Gastrocnemius medialis (tissue), 4 donors: ENCODE measurements around the gene TTLL12. TPM values are rescaled to one million over a fixed set of nuclear protein-coding genes. Genes with fewer than 3 reads are reported as not detected.
A peak's percentile ranks its signal among the peaks of the same experiment; 100 is the strongest.

Source experiments
- ATAC-seq, 2 donors: fragments of 150-250 bp; one replicate each; pipeline ENCODE4 v1.9.1; 2016
- DNase-seq, 2 donors: peaks; one replicate each; pipeline ENCODE4 v3.0.0-alpha.2; 2019
- H3K27ac ChIP-seq, 4 donors: fragments of 200-600 bp; sonication (generic); 1 replicate in 1 of 4; 2 replicates in 3 of 4; pipeline ENCODE4 v1.5.1; 2016 to 2018; ENCODE audit warnings: mild to moderate bottlenecking in 2 of 4, moderate library complexity in 1 of 4
- H3K27me3 ChIP-seq, 3 donors: fragments of 200-600 bp; sonication (generic) in 2 of 3; 1 replicate in 1 of 3; 2 replicates in 2 of 3; pipeline versions ENCODE4 v1.5.1 to v1.6.0; 2016 to 2019; ENCODE audit warnings: mild to moderate bottlenecking in 1 of 3, moderate library complexity in 1 of 3
- H3K36me3 ChIP-seq, 2 donors: fragments of 200-600 bp; sonication (generic) in 1 of 2; one replicate each; pipeline ENCODE4 v1.5.1; 2017 to 2018
- H3K4me1 ChIP-seq, 2 donors: fragments of 200-600 bp; sonication (generic) in 1 of 2; one replicate each; pipeline ENCODE4 v1.5.1; 2016 to 2017; ENCODE audit warnings: mild to moderate bottlenecking in 2 of 2
- H3K4me3 ChIP-seq, 4 donors: fragments of 200-600 bp; sonication (generic) in 3 of 4; 1 replicate in 1 of 4; 2 replicates in 3 of 4; pipeline ENCODE4 v1.5.1; 2016 to 2019; ENCODE audit warnings: mild to moderate bottlenecking in 2 of 4
- H3K9me3 ChIP-seq, 3 donors: fragments of 200-600 bp; sonication (generic) in 2 of 3; 1 replicate in 1 of 3; 2 replicates in 2 of 3; pipeline ENCODE4 v1.5.1; 2016 to 2019
- POLR2A ChIP-seq, 2 donors: fragments of 450-650 bp; IDR thresholded peaks; one replicate each; pipeline ENCODE4 v1.6.1; 2017; ENCODE audit warnings: antibody characterized with exemption in 2 of 2, mild to moderate bottlenecking in 2 of 2, moderate library complexity in 2 of 2
- in situ Hi-C, 4 donors: fragments of 200-750 bp; cut with MboI; loops; one replicate each; pipeline versions ENCODE4 v1.15.0 to v1.8.0; 2017; ENCODE audit warnings: low sequenced_read_pairs in 4 of 4
- intact Hi-C: fragments of 100-400 bp; cut with DNase I; formaldehyde crosslinking; loops from one replicate; pipeline ENCODE4 v1.15.1; 2023; ENCODE audit warnings: low total_unique reads
- total RNA-seq, 4 donors: library from RNA; depleted of rRNA; stranded (reverse); fragments of >200 nt; gene quantifications; one replicate each; pipeline versions ENCODE4 v1.1.0 to v1.2.3, GENCODE V29; 2016
- TF ChIP-seq, protein P1 (sequence below), 5 experiments: fragments of 450-650 bp in 3 of 5; fragments of 200-600 bp in 2 of 5; sonication (generic) in 2 of 5; IDR thresholded peaks in 4 of 5; conservative IDR thresholded peaks in 1 of 5; 1 replicate in 4 of 5; 2 replicates in 1 of 5; pipeline ENCODE4 v1.5.1; 2016 to 2019; ENCODE audit warnings: antibody characterized with exemption in 5 of 5, mild to moderate bottlenecking in 3 of 5, moderate library complexity in 3 of 5

TTLL12 gene
- total RNA-seq, 4 donors from 2014 or later = 13.7 to 41.8 (median 19.6) TPM

DNA sequence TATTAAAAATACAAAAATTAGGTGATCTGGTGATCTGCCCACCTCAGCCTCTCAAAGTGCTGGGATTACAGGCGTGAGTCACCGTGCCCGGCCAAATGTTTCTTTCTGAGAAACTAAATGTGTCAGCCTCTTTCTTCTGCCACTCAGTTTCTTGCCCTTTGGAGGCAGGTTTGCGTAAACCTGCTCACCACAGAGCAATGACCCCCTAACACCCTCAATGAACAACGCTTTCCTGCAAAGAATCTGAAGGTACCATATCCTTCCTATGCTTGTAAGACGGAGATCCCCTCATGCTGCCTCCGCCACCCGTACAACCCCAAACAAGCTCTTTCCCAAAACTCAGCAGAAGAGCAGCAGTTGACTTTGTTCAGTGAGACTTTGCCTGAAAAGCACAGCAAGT, 38.7 kb upstream of the TTLL12 start:
- H3K4me1 ChIP-seq = no peaks in the 10 kb centered on the region
- no peak for DNase-seq
- intact Hi-C loops (no loop called here), in situ Hi-C loops (no loop called here)
- no peak for TF ChIP-seq POLR2A (IDR thresholded peaks at IDR 0.05)
- TF ChIP-seq, protein P1, sequence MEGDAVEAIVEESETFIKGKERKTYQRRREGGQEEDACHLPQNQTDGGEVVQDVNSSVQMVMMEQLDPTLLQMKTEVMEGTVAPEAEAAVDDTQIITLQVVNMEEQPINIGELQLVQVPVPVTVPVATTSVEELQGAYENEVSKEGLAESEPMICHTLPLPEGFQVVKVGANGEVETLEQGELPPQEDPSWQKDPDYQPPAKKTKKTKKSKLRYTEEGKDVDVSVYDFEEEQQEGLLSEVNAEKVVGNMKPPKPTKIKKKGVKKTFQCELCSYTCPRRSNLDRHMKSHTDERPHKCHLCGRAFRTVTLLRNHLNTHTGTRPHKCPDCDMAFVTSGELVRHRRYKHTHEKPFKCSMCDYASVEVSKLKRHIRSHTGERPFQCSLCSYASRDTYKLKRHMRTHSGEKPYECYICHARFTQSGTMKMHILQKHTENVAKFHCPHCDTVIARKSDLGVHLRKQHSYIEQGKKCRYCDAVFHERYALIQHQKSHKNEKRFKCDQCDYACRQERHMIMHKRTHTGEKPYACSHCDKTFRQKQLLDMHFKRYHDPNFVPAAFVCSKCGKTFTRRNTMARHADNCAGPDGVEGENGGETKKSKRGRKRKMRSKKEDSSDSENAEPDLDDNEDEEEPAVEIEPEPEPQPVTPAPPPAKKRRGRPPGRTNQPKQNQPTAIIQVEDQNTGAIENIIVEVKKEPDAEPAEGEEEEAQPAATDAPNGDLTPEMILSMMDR (IDR thresholded peaks at IDR 0.05 in 4 of 5, conservative IDR thresholded peaks at IDR 0.05 in 1 of 5) = no peak
- H3K36me3 ChIP-seq = no peaks in the 10 kb centered on the region
- ATAC-seq = no peak
- H3K27me3 ChIP-seq = no peaks in the 10 kb centered on the region
- H3K9me3 ChIP-seq = no peaks in the 10 kb centered on the region
- no peak overlapping the region for H3K4me3 ChIP-seq
- no peak overlapping the region for H3K27ac ChIP-seq

DNA sequence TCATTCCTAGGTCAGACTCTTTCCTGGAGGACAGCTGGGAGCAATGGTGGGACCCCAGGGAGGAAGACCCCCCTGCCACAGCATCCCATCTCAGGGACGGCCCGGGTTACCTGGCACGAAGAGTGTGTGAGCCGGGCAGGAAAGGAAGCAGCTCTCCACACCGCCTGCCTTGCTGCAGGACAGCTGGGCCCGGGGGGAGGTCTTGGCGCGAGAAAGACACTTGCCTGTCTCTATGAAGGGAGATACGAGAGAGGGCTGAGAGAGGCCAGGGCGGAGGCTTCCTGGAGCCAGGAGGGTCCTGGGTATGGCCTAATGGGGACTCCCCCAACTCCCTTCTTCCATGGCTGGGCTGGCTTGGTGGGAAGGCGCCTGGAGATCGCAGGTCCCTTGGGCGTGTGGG, 36.1 kb upstream of the TTLL12 start:
- in situ Hi-C loops (no loop called here), intact Hi-C loops (no loop called here)
- H3K36me3 ChIP-seq = no peaks in the 10 kb centered on the region
- TF ChIP-seq POLR2A (IDR thresholded peaks at IDR 0.05) = no peak
- TF ChIP-seq, protein P1 (IDR thresholded peaks at IDR 0.05 in 4 of 5, conservative IDR thresholded peaks at IDR 0.05 in 1 of 5) = no peak
- H3K27me3 ChIP-seq = no peaks in the 10 kb centered on the region
- H3K27ac ChIP-seq = peak overlapping the region in 1 of 4 donors; percentile 34
- H3K9me3 ChIP-seq = no peaks in the 10 kb centered on the region
- no peaks in the 10 kb centered on the region for H3K4me1 ChIP-seq
- DNase-seq (no peak), ATAC-seq (no peak)
- H3K4me3 ChIP-seq = no peak overlapping the region

DNA sequence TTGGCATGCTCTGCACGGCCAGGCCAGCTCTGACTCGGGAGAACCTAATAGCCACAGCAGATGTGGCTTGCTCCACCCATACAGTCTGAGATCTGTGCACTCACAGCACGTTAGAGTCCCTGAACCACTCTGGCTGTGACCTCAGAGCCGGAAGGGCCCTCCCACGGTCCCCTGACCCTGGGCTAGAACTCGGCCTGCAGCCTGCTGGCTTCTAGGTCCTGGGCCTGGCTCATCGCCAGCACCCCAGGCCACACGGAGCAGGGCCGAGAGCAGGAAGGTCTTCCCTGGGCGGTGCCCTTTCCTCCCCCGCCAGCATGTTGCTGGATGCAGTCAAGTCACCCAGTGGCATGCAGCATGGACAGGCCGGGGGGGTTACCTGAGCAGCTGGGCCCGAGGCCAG, 35.3 kb upstream of the TTLL12 start:
- in situ Hi-C loops = no loop called here
- Histone ChIP-seq H3K36me3 (no peaks in the 10 kb centered on the region), H3K4me1 (no peaks in the 10 kb centered on the region), H3K27ac (peak overlapping the region in 1 of 4 donors; percentile 34), H3K9me3 (no peaks in the 10 kb centered on the region), H3K27me3 (no peaks in the 10 kb centered on the region), H3K4me3 (no peak overlapping the region)
- ATAC-seq = peak; percentile 53 to 60
- peak in 1 of 2 donors; percentile 11 for DNase-seq
- no peak for TF ChIP-seq POLR2A (IDR thresholded peaks at IDR 0.05)
- TF ChIP-seq, protein P1 (IDR thresholded peaks at IDR 0.05 in 4 of 5, conservative IDR thresholded peaks at IDR 0.05 in 1 of 5) = no peak
- intact Hi-C loops = no loop called here

DNA sequence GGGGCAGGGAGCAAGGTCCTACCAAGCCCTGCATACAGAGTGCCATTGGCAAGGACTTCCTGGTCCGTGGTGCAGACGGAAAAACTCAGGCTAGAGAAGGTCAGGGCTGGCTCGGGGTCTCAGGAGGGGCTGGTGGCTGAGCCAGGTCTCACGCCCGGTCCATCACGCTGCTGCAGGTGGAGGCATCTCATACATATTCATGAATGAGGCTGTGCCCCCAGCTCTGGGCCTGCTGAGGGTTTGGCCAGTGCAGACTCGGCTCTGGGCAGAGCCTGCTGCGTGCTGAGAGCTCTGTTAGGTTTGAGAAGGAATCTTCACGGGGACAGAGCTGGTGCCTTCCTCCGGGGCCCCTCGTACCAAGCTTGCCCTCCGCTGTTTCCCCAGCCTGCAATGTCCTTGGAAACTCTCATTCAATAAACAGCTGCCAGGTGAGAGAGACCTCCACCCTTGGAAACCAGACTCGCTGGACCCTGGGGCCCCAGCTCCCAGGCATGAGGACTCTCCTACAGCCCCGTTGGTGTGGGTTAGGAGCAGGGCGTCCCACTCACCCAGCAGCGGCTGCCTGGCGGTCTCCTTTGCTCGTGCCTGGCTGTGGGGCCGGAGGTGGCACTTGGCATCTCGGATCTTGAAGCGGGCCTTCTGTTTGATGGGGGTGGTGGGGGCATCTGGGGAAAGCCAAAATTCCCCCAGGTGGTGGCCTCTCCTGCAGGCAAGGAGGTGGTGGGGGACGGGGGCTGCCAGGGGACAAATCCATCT, 33.9 kb upstream of the TTLL12 start:
- no peaks in the 10 kb centered on the region for H3K27me3 ChIP-seq
- H3K4me3 ChIP-seq = no peak overlapping the region
- TF ChIP-seq, protein P1 (IDR thresholded peaks at IDR 0.05 in 4 of 5, conservative IDR thresholded peaks at IDR 0.05 in 1 of 5) = no peak
- no peak for TF ChIP-seq POLR2A (IDR thresholded peaks at IDR 0.05)
- no peak for ATAC-seq
- H3K9me3 ChIP-seq = no peaks in the 10 kb centered on the region
- intact Hi-C loops (no loop called here), in situ Hi-C loops (no loop called here)
- H3K27ac ChIP-seq = no peak overlapping the region
- H3K36me3 ChIP-seq = no peaks in the 10 kb centered on the region
- H3K4me1 ChIP-seq = no peaks in the 10 kb centered on the region
- DNase-seq = no peak
